Measurements from ENCODE around the gene GATAD2A.

- TF ChIP-seq EP300 (IDR thresholded peaks at IDR 0.05) (no peak), POLR2A (IDR thresholded peaks at IDR 0.05) (no peak)
These were observed 41.4 kb downstream of the GATAD2A start for GRCh38 chr19:19446655-19447437.

Measured in sigmoid colon (tissue), 4 donors.